Measurements from ENCODE around the gene WBP1L.

DNA sequence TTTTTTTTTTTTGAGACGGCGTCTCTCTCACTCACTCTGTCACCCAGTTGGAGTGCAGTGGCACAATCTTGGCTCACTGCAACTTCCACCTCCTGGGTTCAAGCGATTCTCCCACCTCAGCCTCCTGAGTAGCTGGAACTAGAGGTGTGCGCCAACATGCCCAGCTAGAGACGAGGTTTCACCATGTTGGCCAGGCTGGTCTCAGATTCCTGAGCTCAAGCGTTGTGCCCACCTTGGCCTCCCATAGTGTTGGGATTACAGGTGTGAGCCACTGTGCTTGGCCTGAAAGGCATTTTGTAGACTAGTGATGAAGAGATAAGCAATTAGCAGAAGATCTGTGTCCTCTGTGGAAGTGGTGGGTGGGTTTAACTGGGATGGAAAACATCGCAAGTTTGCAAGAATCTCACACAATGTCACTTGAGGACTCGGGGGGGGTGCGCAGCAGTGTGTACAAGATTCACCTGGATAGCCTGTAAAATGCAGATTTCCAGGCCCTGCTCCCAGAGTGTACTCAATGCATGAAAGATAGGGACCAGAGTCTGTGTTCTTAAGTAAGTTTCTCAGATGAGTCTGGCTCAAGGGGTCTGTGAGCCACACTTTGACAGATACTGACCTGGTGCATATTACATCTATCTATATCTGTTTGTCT is 82.5 kb downstream of the WBP1L start:
- TF ChIP-seq, protein P1, sequence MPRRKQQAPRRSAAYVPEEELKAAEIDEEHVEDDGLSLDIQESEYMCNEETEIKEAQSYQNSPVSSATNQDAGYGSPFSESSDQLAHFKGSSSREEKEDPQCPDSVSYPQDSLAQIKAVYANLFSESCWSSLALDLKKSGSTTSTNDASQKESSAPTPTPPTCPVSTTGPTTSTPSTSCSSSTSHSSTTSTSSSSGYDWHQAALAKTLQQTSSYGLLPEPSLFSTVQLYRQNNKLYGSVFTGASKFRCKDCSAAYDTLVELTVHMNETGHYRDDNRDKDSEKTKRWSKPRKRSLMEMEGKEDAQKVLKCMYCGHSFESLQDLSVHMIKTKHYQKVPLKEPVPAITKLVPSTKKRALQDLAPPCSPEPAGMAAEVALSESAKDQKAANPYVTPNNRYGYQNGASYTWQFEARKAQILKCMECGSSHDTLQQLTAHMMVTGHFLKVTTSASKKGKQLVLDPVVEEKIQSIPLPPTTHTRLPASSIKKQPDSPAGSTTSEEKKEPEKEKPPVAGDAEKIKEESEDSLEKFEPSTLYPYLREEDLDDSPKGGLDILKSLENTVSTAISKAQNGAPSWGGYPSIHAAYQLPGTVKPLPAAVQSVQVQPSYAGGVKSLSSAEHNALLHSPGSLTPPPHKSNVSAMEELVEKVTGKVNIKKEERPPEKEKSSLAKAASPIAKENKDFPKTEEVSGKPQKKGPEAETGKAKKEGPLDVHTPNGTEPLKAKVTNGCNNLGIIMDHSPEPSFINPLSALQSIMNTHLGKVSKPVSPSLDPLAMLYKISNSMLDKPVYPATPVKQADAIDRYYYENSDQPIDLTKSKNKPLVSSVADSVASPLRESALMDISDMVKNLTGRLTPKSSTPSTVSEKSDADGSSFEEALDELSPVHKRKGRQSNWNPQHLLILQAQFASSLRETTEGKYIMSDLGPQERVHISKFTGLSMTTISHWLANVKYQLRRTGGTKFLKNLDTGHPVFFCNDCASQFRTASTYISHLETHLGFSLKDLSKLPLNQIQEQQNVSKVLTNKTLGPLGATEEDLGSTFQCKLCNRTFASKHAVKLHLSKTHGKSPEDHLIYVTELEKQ (tag by site-specific recombination; IDR thresholded peaks at IDR 0.05; ENCODE audit: borderline replicate concordance): no peak
- TF ChIP-seq, protein P2, sequence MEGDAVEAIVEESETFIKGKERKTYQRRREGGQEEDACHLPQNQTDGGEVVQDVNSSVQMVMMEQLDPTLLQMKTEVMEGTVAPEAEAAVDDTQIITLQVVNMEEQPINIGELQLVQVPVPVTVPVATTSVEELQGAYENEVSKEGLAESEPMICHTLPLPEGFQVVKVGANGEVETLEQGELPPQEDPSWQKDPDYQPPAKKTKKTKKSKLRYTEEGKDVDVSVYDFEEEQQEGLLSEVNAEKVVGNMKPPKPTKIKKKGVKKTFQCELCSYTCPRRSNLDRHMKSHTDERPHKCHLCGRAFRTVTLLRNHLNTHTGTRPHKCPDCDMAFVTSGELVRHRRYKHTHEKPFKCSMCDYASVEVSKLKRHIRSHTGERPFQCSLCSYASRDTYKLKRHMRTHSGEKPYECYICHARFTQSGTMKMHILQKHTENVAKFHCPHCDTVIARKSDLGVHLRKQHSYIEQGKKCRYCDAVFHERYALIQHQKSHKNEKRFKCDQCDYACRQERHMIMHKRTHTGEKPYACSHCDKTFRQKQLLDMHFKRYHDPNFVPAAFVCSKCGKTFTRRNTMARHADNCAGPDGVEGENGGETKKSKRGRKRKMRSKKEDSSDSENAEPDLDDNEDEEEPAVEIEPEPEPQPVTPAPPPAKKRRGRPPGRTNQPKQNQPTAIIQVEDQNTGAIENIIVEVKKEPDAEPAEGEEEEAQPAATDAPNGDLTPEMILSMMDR (tag by site-specific recombination; IDR thresholded peaks at IDR 0.05): no peak
- TF ChIP-seq ZNF138 (tag by site-specific recombination; IDR thresholded peaks at IDR 0.05; ENCODE audit: borderline replicate concordance) (no peak), ZBTB8A (tag by site-specific recombination; IDR thresholded peaks at IDR 0.05) (no peak), ZNF558 (tag by site-specific recombination; IDR thresholded peaks at IDR 0.05) (no peak), SETDB1 (IDR thresholded peaks at IDR 0.05; ENCODE audit: insufficient read length, low read length) (no peak), ZBTB7A (tag by site-specific recombination; IDR thresholded peaks at IDR 0.05; ENCODE audit: low read depth) (no peak), ZNF354C (tag by site-specific recombination; IDR thresholded peaks at IDR 0.05; ENCODE audit: borderline replicate concordance, low read depth) (no peak), ZFP37 (tag by site-specific recombination; IDR thresholded peaks at IDR 0.05) (no peak), YY1 (tag by site-specific recombination; IDR thresholded peaks at IDR 0.05) (no peak), ZBTB20 (tag by site-specific recombination; IDR thresholded peaks at IDR 0.05) (no peak)
- TF ChIP-seq, protein P3, sequence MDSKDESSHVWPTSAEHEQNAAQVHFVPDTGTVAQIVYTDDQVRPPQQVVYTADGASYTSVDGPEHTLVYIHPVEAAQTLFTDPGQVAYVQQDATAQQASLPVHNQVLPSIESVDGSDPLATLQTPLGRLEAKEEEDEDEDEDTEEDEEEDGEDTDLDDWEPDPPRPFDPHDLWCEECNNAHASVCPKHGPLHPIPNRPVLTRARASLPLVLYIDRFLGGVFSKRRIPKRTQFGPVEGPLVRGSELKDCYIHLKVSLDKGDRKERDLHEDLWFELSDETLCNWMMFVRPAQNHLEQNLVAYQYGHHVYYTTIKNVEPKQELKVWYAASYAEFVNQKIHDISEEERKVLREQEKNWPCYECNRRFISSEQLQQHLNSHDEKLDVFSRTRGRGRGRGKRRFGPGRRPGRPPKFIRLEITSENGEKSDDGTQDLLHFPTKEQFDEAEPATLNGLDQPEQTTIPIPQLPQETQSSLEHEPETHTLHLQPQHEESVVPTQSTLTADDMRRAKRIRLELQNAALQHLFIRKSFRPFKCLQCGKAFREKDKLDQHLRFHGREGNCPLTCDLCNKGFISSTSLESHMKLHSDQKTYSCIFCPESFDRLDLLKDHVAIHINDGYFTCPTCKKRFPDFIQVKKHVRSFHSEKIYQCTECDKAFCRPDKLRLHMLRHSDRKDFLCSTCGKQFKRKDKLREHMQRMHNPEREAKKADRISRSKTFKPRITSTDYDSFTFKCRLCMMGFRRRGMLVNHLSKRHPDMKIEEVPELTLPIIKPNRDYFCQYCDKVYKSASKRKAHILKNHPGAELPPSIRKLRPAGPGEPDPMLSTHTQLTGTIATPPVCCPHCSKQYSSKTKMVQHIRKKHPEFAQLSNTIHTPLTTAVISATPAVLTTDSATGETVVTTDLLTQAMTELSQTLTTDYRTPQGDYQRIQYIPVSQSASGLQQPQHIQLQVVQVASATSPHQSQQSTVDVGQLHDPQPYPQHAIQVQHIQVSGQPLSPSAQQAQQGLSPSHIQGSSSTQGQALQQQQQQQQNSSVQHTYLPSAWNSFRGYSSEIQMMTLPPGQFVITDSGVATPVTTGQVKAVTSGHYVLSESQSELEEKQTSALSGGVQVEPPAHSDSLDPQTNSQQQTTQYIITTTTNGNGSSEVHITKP (tag by site-specific recombination; IDR thresholded peaks at IDR 0.05): no peak
